GM18951 (cell line): ENCODE measurements around the gene SEPTIN2.
"Not testable (repeated sequence)": the region's sequence is repeated elsewhere in the genome, so short reads cannot be mapped to it uniquely, and the experiment has no call there.

Experiments
- POLR2A ChIP-seq: IDR thresholded peaks from 4 replicates; pipeline ENCODE4 v1.6.1; 2011; ENCODE audit warnings: mild to moderate bottlenecking; ENCODE audit not compliant: insufficient read length, insufficient read depth; ENCODE audit errors: extremely low read depth
- in situ Hi-C: fragments of 300-500 bp; cut with MboI; formaldehyde crosslinking; loops from one replicate; pipeline ENCODE4 v1.12.0; 2022; ENCODE audit warnings: low sequenced_read_pairs, mixed read lengths, inconsistent platforms; ENCODE audit not compliant: unreplicated experiment

Gene SEPTIN2

GRCh38 chr2:241313543-241314095 lies 2.1 kb upstream of the SEPTIN2 start:
- in situ Hi-C loops: no loop called here
- TF ChIP-seq POLR2A: no peak

GRCh38 chr2:241314226-241315092 lies 1.3 kb upstream of the SEPTIN2 start:
- in situ Hi-C loops: no loop called here
- TF ChIP-seq POLR2A: peak; percentile 93

- in situ Hi-C loops: no loop called here
- TF ChIP-seq POLR2A: peak; percentile 31
These were observed 439 bp upstream of the SEPTIN2 start, which contains the start of gene HDLBP for GRCh38 chr2:241315093-241315878. Gene HDLBP (minus strand): TSS chr2:241315672. CDS start chr2:241266869, 48,803 bp downstream.

- in situ Hi-C loops: no loop called here
- no peak for TF ChIP-seq POLR2A
These were observed 1.1 kb downstream of the SEPTIN2 start for GRCh38 chr2:241316825-241317224.

- no peak for TF ChIP-seq POLR2A
- in situ Hi-C loops: no loop called here
These were observed 1.7 kb downstream of the SEPTIN2 start for GRCh38 chr2:241317391-241317790.

GRCh38 chr2:241318830-241319229 lies 3.1 kb downstream of the SEPTIN2 start:
- in situ Hi-C loops: not testable (repeated sequence)

- in situ Hi-C loops: no loop called here
- no peak for TF ChIP-seq POLR2A
These were observed 4.7 kb downstream of the SEPTIN2 start for GRCh38 chr2:241320394-241320793.

- TF ChIP-seq POLR2A: no peak
- in situ Hi-C loops: no loop called here
These were observed 5.3 kb downstream of the SEPTIN2 start for GRCh38 chr2:241321033-241321432.

- in situ Hi-C loops: no loop called here
- no peak for TF ChIP-seq POLR2A
These were observed 6.2 kb downstream of the SEPTIN2 start for GRCh38 chr2:241321886-241322285.

GRCh38 chr2:241323778-241324177 lies 8.1 kb downstream of the SEPTIN2 start:
- no peak for TF ChIP-seq POLR2A
- in situ Hi-C loops: no loop called here

GRCh38 chr2:241324775-241325174 lies 9.1 kb downstream of the SEPTIN2 start:
- TF ChIP-seq POLR2A: no peak
- in situ Hi-C loops: no loop called here

- in situ Hi-C loops: no loop called here
- TF ChIP-seq POLR2A: no peak
These were observed 9.5 kb downstream of the SEPTIN2 start for GRCh38 chr2:241325257-241325656.
